Gastroesophageal sphincter (tissue), 3 donors: Measurements from ENCODE around the gene PRR11.

ENCODE experiments used
- CTCF ChIP-seq, 4 experiments: fragments of 200-600 bp in 2 of 4; fragments of 450-650 bp in 2 of 4; sonication (generic) in 1 of 4; IDR thresholded peaks; one replicate each; pipeline ENCODE4 v1.5.1; 2017 to 2019; ENCODE audit warnings: antibody characterized with exemption in 4 of 4, mild to moderate bottlenecking in 2 of 4, moderate library complexity in 2 of 4
- EP300 ChIP-seq: sonication (generic); formaldehyde crosslinking; IDR thresholded peaks from one replicate; pipeline ENCODE4 v1.6.1; 2017; ENCODE audit warnings: antibody characterized with exemption, mild to moderate bottlenecking
- POLR2AphosphoS5 ChIP-seq: sonication (generic); formaldehyde crosslinking; IDR thresholded peaks from one replicate; pipeline ENCODE4 v1.6.1; 2017; ENCODE audit warnings: antibody characterized with exemption

DNA sequence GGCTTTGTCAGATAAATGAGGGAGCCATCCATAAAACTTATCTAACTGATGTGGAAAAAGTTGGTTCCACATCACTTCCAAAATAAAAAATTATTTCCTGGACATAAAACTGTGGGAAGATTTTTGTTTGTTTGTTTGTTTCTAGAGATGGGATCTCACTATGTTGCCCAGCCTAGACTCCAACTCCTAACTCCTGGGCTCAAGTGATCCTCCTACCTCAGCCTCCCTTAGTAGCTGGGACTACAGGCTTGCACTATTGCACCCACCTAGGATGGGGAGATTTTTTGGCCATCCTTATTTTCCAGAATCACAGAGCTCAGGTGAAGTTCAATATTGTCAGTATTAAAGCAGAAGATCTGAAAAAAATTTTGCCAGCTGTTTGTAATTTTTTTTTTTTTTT, 30.5 kb downstream of the PRR11 start:
- TF ChIP-seq CTCF (IDR thresholded peaks at IDR 0.05) (no peak), EP300 (no peak), POLR2AphosphoS5 (no peak)
